Frontal cortex (tissue), 4 donors: Measurements from ENCODE around the gene SLC8A1. TPM values are rescaled to one million over a fixed set of nuclear protein-coding genes. Genes with fewer than 3 reads are reported as not detected.

Experiments used
- DNase-seq, 2 donors: peaks; one replicate each; pipeline ENCODE4 v3.0.0; 2012; ENCODE audit warnings: low spot score in 2 of 2
- FAIRE-seq: peaks from 2 replicates; lab custom pipeline; 2012; peaks lifted over from hg19 to GRCh38; lab: Jason Lieb, UNC
- total RNA-seq: library from RNA; depleted of rRNA; stranded (reverse); fragments of >200 nt; gene quantifications from one replicate; pipeline ENCODE4 v1.2.3, GENCODE V29; 2014
- donor health status: control.
- donor health status: control.
- donor health status: control.

The SLC8A1 gene
- total RNA-seq, 1 donor from 2014 or later: 187 TPM

DNA sequence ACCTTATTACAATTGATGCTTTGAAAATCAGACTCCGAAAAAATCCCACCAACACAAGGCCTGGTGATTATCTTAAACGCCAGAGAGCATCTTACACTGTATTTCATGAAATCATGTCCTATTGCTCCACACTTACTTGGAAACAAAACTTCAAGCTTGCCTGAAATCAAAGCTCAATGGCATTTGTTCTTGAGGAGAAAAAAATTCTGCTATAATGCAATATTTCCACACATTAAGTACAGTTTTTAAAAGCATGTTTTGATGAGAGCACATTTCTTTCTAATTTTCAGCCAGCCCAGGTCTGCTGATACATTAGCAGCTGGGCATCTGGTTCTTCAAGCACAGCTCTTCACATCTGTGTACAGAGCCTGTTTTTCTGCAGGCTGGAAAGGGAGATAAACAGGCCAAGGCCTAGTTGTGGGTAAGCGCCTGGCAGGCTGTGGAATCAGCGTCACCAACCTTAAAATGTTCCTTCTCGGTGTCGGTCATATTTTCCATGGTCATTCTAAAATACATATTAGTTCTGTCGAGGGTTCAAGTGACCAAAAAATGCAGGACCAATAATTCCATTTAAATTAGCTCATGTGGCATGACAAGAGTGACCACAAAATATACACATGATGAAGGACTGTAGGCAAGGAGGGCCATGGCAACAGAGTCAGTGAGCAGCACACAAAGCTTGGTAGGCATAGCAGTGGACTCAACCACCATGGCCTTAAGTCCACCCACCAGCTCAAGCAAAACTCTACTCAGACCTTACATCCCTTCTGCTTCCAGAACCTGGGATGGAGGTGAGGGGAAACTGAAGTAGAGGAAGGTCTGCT, 20.9 kb downstream of the SLC8A1 start:
- FAIRE-seq: no peak

DNA sequence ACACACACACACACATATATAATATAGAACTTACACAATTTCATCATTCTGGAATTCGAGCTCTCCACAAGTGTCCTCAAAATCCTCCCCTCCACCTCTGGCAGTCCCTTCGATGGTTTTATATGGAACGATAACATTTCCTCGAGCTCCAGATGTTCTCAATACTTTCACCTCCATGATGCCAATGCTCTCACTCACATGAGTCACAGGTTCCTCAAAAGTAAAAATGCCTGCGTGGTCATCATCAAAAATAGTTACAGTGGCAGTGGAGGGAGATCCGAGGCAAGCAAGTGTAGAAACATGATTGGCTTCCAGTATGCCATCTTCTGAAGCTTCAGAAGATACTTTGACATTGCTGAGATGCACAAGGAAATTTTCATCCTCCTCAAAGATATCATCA, 23.5 kb downstream of the SLC8A1 start:
- FAIRE-seq (no peak), DNase-seq (no peak)

More for the DNA sequence above, 20.9 kb downstream of the SLC8A1 start:
- DNase-seq: no peak

DNA sequence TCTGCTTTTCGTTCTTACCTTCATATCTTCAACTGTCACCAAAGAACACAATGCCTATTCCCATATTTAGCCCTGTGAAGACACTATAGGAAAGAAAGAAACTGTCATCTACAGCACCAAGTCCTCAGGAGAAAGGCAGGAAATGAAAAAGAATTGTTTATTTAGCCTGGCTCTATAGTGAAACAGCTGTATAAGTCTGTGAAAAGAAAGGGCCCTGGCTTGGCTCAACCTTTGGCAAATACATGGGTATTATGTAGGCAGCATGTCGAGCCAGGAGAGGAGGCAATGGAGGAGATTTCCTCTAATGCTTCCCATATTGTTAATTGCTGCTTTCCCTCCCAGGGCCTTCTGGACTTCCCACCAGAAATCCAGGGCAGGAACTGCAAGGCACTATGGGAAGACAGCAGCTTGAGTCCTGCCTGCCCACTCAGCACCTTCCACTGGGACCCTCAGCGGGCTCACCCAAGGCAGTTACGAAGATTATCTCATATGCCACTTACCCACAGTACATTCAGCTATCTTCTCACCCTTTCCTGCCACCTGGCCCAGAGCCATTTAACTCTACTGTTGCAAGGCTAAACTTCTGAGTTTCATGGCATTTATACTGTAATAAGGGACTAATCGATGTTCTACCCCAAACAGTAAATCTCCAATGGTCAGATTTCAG, 30.1 kb downstream of the SLC8A1 start:
- DNase-seq: no peak
- no peak for FAIRE-seq

DNA sequence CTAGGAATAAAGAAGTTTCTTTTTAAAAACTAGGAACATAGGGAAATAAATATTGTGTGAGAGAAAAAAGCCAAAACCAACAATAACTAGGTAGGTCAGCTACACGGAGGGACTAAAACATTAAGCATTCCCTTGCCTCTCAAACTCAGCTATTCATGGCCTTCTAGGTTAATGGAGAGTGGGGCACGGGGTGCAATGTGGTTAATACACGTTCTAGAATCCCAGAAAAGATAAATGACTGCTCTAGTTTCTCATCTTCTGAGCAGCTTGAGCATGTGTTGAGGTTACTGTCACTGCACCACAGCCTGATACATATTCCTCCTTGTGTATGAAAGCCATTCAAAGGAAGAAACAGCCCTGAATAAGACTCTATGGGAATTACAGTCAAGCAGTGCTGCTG, 31.4 kb downstream of the SLC8A1 start:
- FAIRE-seq: no peak
- DNase-seq: no peak

DNA sequence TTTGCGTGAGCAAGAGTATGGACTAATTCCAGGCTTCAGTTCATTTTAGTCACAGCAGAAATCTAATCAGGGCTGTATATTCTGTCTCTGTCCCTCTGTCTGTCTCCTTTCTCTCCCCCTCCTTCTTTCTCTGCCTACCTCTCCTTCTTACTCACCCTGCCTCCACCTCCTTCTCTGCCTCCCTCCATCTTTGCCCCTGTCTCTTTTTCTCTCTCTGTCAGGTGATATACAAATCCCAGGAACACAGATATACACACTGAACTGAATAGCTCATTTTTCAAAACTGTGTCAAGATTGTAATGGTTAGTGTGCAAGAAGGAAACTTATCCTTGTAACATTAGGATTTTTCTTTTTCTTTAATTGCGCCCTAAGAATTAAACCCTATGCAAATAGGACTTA, 32.5 kb downstream of the SLC8A1 start:
- DNase-seq (no peak), FAIRE-seq (no peak)

DNA sequence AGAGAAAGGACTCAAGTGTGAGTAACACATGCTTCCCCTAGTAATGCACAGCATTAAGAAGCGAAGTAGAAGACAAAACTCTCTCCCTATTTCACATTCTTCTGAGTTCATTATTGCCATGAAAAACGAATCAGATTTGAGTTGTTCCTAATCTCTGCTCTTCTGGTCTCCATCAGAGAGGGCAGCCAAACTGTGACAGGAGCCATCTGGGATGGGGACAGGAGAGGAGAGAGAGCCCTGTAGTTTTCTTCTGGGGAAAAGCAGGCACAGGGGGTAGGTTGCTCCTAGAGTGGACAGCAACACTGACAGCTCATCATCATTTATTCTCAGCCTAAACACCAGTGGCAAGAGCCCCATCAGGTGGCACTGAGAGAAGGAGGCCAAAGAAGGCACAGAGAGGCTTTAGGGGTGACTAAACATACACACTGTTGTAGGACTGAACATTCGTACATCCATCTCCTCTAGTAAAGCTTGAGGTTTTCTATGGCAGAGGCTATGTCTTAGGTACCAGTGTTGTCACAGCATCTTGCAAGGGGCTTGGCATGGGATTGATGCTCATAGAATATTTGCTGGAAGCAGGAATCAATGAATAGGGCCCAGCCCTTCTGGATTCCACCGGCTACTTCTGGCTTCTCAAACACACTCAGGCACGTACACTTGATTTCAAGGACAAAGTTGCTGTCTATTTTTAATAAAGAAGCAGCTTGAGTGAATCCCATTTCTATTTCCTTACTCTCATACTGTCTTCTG, 33.1 kb downstream of the SLC8A1 start:
- no peak for FAIRE-seq
- no peak for DNase-seq

DNA sequence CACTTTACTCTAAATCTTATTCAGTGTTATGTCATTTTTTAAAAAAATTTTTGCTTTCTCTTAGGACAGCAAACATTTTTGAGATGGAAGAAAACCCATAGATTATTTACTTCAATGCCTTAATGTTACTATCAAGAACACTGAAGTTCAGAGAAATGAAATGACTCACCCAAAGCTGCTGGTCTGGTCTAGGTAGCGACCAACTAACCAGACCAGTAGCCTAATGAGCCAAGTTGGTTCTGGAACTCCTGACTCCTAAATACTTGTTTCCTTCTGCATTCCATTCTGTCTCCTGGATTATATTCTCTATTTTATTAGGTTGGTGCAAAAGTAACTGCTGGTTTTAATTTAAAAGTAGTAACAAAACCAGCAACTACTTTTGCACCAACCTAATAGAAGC, 35.4 kb downstream of the SLC8A1 start:
- FAIRE-seq (no peak), DNase-seq (no peak)

DNA sequence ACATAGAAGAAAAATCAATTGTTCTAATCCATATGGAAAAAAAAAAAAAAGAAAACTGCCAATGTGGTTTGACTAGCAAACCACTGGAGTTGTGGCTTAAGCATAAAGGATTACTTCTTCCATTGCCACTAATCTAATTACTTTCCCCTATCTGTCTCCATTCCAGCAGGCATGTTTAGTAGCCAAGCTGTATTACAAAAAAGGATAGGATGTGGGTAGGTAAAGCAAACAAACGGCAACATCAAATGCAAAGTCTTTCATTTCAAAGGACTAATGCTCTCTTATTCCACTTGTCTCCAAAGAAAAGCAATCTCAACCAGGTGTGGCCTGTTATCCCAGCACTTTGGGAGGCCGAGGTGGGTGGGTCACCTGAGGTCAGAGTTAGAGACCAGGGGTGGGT, 36.5 kb downstream of the SLC8A1 start:
- no peak for DNase-seq
- FAIRE-seq: no peak

DNA sequence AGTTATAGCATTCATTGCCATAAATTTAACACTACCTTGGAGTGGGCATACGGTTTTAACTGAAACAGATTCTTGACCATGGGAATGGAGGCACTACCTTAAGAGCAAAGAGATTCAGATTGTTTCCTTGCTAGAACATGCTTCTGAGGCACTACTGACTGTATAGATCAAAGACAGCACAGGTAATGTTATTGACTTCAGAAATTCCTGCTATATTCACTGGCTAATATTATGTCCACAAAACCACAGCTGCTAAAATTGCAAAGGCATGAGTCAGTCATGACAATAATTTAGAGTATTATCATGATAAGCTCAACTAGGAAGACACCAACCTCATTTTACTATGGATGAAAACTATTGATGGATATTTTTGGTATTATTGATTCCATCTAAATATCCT, 39.4 kb downstream of the SLC8A1 start:
- FAIRE-seq (no peak), DNase-seq (no peak)

DNA sequence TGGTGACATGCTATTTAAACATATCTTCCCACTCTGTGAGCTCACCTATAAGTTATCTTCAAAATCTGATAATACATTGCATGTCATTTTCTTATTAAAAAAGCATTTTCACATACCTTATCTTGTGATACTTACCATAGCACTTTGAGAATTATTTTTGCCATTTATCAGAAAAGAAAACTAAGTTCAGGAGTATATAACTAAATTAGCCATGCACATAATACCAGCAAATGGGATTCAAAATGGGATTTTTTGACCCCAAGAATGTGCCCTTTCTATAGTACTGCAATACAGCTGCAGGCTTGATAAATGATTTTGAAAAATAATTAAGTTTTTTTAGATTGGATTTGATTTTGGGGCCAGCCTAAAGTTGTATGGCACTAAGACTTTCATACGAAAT, 41.2 kb downstream of the SLC8A1 start:
- FAIRE-seq: no peak

DNA sequence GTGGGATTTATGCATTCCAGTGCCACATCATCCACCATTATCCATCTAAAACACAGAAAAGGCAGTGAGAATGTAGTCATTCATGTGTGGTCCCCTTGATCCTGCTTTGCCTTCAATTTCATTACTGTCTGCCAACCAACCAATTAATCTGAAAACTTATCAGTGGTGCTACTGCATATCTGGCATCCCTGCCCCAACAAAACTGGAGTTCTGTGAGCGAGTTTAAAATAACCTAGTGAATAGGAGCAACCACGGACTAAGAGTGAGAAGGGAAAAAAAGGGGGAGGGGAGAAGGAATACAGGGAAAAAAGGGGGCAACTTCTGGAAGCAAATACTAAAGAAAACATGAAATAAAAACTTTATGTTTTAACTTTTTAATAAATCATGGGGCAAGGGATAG, 42.2 kb downstream of the SLC8A1 start:
- FAIRE-seq (no peak), DNase-seq (no peak)

More for the DNA sequence above, 41.2 kb downstream of the SLC8A1 start:
- no peak for DNase-seq

DNA sequence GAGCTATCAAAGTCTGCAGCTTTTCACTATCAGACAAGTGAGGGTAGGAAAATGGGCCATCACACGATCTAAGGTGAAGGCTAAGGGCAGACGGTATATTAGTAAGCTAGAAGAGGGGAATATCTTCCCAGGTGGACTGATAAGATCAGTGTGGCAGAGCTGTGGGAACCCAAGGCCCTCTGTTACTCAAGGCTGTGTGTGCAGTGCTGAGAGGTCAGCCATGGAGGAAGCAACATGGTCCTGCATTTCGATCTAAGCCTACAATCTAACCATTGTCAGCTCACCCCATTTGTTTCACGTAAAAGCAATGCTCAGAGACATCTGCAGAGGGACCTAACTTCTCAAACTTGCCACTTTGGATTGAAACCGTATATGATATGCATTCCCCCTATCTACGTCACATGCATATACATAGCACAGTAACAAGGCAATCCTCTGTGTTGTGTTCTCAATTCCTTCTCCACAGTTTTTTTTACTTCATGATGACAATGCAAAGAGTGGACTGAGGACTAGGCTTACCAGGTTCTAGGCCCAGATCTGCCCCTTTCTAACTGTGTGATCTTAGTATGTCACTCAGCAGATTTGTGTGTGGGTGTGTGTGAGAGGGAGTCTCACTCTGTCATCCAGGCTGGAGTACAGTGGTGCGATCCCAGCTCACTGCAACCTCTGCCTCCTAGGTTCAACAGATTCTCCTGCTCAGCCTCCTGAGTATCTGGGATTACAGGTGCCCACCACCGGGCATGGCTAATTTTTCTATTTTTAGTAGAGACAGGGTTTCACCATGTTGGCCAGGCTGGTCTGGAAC, 45.2 kb downstream of the SLC8A1 start:
- no peak for FAIRE-seq
- DNase-seq: no peak

DNA sequence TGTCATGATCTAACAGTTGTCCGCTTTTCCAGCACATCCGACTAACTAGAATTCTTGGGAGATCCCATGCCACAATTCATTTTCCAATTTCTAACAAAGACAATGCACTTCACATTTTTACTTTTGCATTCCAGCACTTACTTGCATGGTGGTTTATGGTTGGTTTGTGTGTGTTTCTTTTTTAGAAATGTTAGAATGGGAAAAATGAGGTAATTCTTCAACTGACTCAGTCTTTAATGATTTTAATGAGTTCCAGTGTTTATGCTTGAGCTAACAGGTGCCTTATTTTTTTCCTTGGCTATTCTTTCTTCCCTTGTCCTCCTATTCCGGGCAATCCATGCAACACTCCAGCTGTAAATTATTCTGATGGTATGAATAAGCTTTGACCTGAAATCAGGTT, 46.4 kb downstream of the SLC8A1 start:
- no peak for FAIRE-seq

DNA sequence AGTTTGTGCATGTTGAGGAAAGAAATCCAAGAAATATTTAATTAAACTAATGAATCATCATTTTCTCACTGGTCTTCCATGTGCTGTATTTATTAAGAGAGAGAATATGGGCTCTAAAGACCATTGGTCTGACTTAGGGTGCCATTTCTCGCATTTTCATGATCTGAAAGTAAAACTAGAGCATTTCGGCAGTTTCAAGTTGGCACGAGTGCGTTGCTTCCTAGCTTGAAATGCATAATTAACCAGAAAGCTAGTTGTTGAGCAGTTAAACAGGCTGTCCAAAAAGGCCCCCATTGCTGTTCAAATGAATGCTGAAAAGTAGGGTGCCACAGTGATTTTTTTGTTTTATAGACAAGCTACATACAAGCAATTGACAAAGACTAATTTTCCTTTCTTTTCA, 47.4 kb downstream of the SLC8A1 start:
- FAIRE-seq: no peak

More for the DNA sequence above, 46.4 kb downstream of the SLC8A1 start:
- DNase-seq: no peak

DNA sequence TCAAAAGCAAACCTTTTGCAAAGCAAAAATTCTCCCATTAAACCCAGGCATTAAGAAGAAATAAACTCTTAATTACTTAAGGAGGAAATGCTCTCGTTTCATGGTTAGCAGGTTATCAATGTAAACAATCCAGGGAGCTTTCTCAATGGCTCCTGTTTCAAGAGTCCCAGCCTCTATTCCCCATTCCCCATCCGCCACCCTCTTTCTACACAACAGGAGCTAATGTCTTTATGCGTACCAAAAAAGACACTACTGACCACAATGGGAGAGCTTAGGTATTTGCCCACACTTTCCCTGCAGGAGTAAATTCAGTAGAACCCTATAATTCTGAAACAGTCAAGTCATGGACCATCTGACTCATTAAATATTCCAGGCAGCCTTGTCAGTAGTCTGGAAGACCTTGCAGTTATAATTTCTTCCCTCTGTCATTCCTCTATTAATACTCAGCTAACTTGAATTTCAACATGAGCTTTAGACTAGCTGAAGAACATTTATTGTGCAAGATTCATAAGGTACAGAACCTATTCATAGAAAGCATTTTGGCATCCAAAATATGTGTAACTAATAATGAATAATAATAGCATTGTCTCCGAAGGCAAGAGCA, 48.6 kb downstream of the SLC8A1 start:
- DNase-seq: no peak
- no peak for FAIRE-seq

More for the DNA sequence above, 47.4 kb downstream of the SLC8A1 start:
- DNase-seq: no peak

DNA sequence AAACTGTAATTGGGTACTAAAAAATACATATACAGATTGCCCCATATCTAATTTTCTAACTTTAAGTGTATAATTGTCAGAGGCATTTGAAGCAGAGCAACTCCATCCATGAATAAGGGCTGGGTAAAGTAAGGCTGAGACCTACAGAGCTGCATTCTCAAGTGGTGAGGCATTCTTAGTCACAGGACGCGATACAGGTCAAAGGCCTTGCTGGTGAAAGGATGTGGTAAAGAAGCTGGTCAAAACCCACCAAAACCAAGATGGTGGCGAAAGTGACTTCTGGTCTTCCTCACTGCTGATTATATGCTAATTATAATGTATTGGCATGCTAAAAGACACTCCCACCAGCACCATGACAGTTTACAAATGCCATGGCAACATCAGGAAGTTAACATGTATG, 50.0 kb downstream of the SLC8A1 start:
- DNase-seq (no peak), FAIRE-seq (no peak)

DNA sequence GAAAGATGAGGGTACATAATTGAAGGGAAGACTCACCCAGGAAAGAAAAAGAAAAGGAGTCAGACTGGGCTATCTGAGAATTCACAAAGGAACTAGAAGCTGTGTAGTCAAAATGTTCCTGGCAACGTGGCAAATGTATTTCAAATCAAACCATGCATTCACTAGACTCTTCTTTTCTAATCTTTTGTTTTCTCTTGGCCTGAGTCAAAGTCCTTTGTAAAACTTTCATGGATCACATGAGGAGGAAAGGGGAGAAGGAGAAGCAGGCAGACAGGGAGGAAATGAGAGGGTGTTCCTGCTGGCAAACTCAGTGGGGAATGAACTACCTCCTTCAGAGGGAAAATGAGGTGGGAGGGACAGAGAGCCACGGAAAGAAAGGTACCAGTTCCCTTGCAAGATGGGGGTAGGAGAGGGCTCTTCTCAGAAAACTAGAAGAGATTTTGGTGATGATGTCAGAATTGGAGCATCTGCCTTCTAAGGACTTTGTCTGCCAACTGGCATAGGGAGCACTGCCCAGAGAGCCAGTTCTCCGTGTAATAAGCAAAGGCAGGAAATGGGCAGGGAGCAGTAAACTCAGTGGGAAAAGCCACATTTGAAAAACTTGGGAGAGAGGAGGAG, 51.4 kb downstream of the SLC8A1 start:
- no peak for DNase-seq
- no peak for FAIRE-seq

DNA sequence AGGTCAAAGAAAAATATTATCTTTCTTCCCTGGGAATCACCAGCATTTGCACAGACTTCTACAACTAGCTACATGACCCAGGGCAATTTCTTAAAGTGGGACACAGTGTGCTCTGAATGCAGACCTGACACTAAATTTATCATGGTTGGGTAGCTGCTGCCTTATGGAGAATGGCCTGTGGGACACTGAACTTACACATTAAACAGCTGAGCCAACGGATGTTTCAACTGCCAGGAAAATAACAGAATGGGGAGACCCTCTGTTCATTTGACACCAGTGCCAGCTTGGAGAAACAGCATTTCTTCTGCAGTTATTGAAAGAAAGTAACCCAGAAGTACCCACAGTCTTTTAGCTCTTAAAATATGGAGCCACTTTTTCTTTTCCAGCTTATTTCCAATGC, 54.1 kb downstream of the SLC8A1 start:
- FAIRE-seq (no peak), DNase-seq (no peak)

DNA sequence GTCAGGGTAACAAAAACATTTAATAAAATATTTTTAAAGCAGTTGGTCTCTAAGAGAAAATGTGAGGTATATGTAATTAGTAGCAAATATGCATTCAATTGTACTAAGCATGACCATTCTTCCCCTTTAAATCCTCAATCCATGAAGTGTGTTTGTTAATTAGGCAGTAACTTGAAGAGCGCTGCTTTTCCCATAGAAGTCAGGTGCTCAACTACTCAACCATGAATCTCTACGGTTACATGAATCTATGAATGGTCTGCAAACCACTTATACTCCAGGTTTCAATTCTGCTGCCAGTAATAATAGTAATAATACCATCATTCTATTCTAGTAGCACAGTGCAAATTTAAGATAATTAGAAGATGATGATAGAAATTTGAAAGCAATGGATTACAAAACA, 55.8 kb downstream of the SLC8A1 start:
- FAIRE-seq (no peak), DNase-seq (no peak)
